ENCODE data around the gene EPM2A. TPM values are rescaled to one million over a fixed set of nuclear protein-coding genes. Genes with fewer than 3 reads are reported as not detected.

Gene EPM2A
- total and polyA plus RNA-seq, 2 of the 4 experiments (the other 2 are of a cell fraction), result 2.1 to 4.5 TPM

GRCh38 chr6:145623231-145623630, 112.1 kb downstream of the EPM2A start:
- H3K14ac ChIP-seq (replicated peaks; ENCODE audit: low read depth, low read length), result no peak overlapping the region
- no peak overlapping the region for H2BK5ac ChIP-seq (ENCODE audit: low read depth, low read length, poor library complexity, severe bottlenecking)
- H3K56ac ChIP-seq (ENCODE audit: extremely low read depth, insufficient read depth, low read length), result no peak overlapping the region
- H3K4me1 ChIP-seq (ENCODE audit: control insufficient read depth, insufficient read depth, low read length), result peaks cover 2% of the 10 kb centered on the region; the same call in 1 of the 2 replicates
- ATAC-seq (ENCODE audit: low read depth) (no peak), DNase-seq (no peak)
- H2AK5ac ChIP-seq (ENCODE audit: low read depth, low read length), result no peak overlapping the region
- ChIA-PET POLR2A (ENCODE audit: unreplicated experiment) (interaction anchor here (0.6 kb wide), 1 partner anchor 430 kb away, joined by 3 read pairs; no protein-coding TSS in a partner anchor), CTCF (no interaction called here)
- WGBS, 2 experiments (ENCODE audit: extremely low coverage in 2 of 2, insufficient read length in 1 of 2), result no CpG with 5 or more reads among the region's 1 CpG
- TF ChIP-seq SMC3 (IDR thresholded peaks at IDR 0.05; ENCODE audit: low read depth, low read length) (no peak), USF2 (IDR thresholded peaks at IDR 0.05; ENCODE audit: low read depth, low read length) (no peak), MXI1 (IDR thresholded peaks at IDR 0.05; ENCODE audit: borderline replicate concordance, low read depth, low read length) (no peak), BHLHE40 (IDR thresholded peaks at IDR 0.05; ENCODE audit: low read depth, low read length) (no peak), CTCF (conservative IDR thresholded peaks at IDR 0.05; ENCODE audit: low read depth, low read length) (no peak), CEBPB (IDR thresholded peaks at IDR 0.05; ENCODE audit: low read depth, low read length) (no peak), RFX5 (IDR thresholded peaks at IDR 0.05; ENCODE audit: low read depth, low read length) (no peak), RAD21 (IDR thresholded peaks at IDR 0.05; ENCODE audit: low read length) (no peak), RCOR1 (IDR thresholded peaks at IDR 0.05; ENCODE audit: insufficient replicate concordance, low read length) (no peak), NFE2L2 (IDR thresholded peaks at IDR 0.05; ENCODE audit: low read depth, low read length) (no peak), FOS (IDR thresholded peaks at IDR 0.05; ENCODE audit: low read depth, low read length) (no peak), POLR2A (IDR thresholded peaks at IDR 0.05; ENCODE audit: low read depth, low read length) (no peak)
- BruUV-seq (replicated peaks), result no TSS peak
- intact Hi-C loops (cut with micrococcal nuclease), result no loop called here
- H3K4me3 ChIP-seq (ENCODE audit: insufficient read depth, low read depth, low read length), result no peak overlapping the region
- in situ Hi-C loops (cut with MboI; ENCODE audit: low sequenced_read_pairs), result no loop called here
- H3K27me3 ChIP-seq (ENCODE audit: control insufficient read depth, insufficient read depth, low read length), result no peaks in the 10 kb centered on the region
- no peak overlapping the region for H2AFZ ChIP-seq (replicated peaks; ENCODE audit: low read length, poor library complexity)
- H3K18ac ChIP-seq (ENCODE audit: low read depth, low read length), result no peak overlapping the region
- no peaks in the 10 kb centered on the region for H4K20me1 ChIP-seq (ENCODE audit: insufficient read depth, low read length)
- H2AK9ac ChIP-seq (replicated peaks; ENCODE audit: low read depth, low read length, poor library complexity), result no peak overlapping the region
- no peak overlapping the region for H2BK120ac ChIP-seq (ENCODE audit: low read depth, low read length)
- H3K9me3 ChIP-seq (ENCODE audit: control insufficient read depth, insufficient read depth, low read length), result no peaks in the 10 kb centered on the region
- H3K36me3 ChIP-seq (ENCODE audit: control insufficient read depth, insufficient read depth, low read length), result no peaks in the 10 kb centered on the region
- H4K8ac ChIP-seq (ENCODE audit: low read depth in 2 of 2, low read length in 2 of 2), result no peak overlapping the region
- no peak overlapping the region for H3K4me2 ChIP-seq (ENCODE audit: low read depth, low read length)
- no peak overlapping the region for H4K5ac ChIP-seq (ENCODE audit: low read depth, low read length)
- H3K9me1 ChIP-seq (ENCODE audit: insufficient read depth, low read length), result no peaks in the 10 kb centered on the region
- dilution Hi-C loops (cut with HindIII; ENCODE audit: low sequenced_read_pairs, unreplicated experiment), result no loop called here
- no peak overlapping the region for H3K27ac ChIP-seq (ENCODE audit: insufficient read depth, low read length)
- H3K4ac ChIP-seq (ENCODE audit: low read depth, low read length), result no peak overlapping the region
- H2BK20ac ChIP-seq (ENCODE audit: low read depth, low read length), result no peak overlapping the region
- H3K23ac ChIP-seq (ENCODE audit: low read depth, low read length), result no peak overlapping the region
- H3K79me1 ChIP-seq (ENCODE audit: low read depth in 1 of 2, low read length in 2 of 2), result no peaks in the 10 kb centered on the region
- no peak overlapping the region for H3K9ac ChIP-seq (ENCODE audit: low read depth, low read length)
- no peak overlapping the region for H2BK15ac ChIP-seq (ENCODE audit: low read depth, low read length)
- H4K91ac ChIP-seq (ENCODE audit: insufficient read depth, low read depth, low read length), result no peak overlapping the region
